Activated CD8-positive, alpha-beta T cell treated with anti-CD3 and anti-CD28 coated beads for 36 hours (primary cell): Measurements from ENCODE around the gene RFX8. TPM values are rescaled to one million over a fixed set of nuclear protein-coding genes. Genes with fewer than 3 reads are reported as not detected.

ENCODE experiments used
- ATAC-seq: fragments of 200-7000 bp; cut with Tn5 transposase; one replicate; pipeline ENCODE4 v1.10.0; 2021; ENCODE audit warnings: mild to moderate bottlenecking, moderate library complexity
- CTCF ChIA-PET: fragments of 350-600 bp; sonication (Branson Sonifier 250); formaldehyde crosslinking; loops from one replicate; lab custom pipeline; 2021; ENCODE audit warnings: antibody characterized with exemption; lab: Charles Lee
- POLR2A ChIA-PET: fragments of 350-600 bp; sonication (Branson Sonifier 250); formaldehyde crosslinking; loops from one replicate; lab custom pipeline; 2021; ENCODE audit warnings: antibody characterized with exemption; lab: Charles Lee
- DNase-seq: peaks from one replicate; pipeline ENCODE4 v3.0.0-alpha.2; 2020
- H3K27ac Mint-ChIP-seq: one replicate; pipeline ENCODE4 v1.8.0; 2021; ENCODE audit warnings: mild to moderate bottlenecking, mixed read lengths
- H3K27me3 Mint-ChIP-seq: one replicate; pipeline ENCODE4 v1.8.0; 2021; ENCODE audit warnings: mixed read lengths
- H3K36me3 Mint-ChIP-seq: one replicate; pipeline ENCODE4 v1.8.0; 2021; ENCODE audit warnings: low read depth, mixed read lengths
- H3K4me1 Mint-ChIP-seq: one replicate; pipeline ENCODE4 v1.8.0; 2021; ENCODE audit warnings: low read depth, mixed read lengths
- H3K4me3 Mint-ChIP-seq: one replicate; pipeline ENCODE4 v1.8.0; 2021; ENCODE audit warnings: mild to moderate bottlenecking, moderate library complexity, mixed read lengths
- H3K9me3 Mint-ChIP-seq: one replicate; pipeline ENCODE4 v1.8.0; 2021; ENCODE audit warnings: mixed read lengths
- intact Hi-C: fragments of 100-400 bp; cut with micrococcal nuclease; formaldehyde crosslinking; loops from one replicate; pipeline ENCODE4 v1.10.0; 2022
- total RNA-seq, 2 experiments: library from RNA; stranded (reverse); gene quantifications; one replicate each; pipeline ENCODE4 v1.2.3, GENCODE V29; 2021
- TF ChIP-seq, protein P1 (sequence below): fragments of 200-600 bp; IDR thresholded peaks from one replicate; pipeline ENCODE4 v1.8.0; 2022; ENCODE audit warnings: antibody characterized with exemption, mild to moderate bottlenecking

RFX8 gene
- total RNA-seq, 2 experiments from 2014 or later, result 0.18 TPM; not detected in 1

GRCh38 chr2:101348883-101349282 lies 126.0 kb downstream of the RFX8 start:
- intact Hi-C loops, result no loop called here
- no peaks in the 10 kb centered on the region for H3K36me3 Mint-ChIP-seq
- H3K9me3 Mint-ChIP-seq, result no peaks in the 10 kb centered on the region
- ChIA-PET POLR2A (interaction anchor here (0.6 kb wide), 1 partner anchor 62 kb away, joined by 3 read pairs; no protein-coding TSS in a partner anchor), CTCF (interaction anchor here (0.8 to 3.4 kb wide), 4 partner anchors 9 to 70 kb away, joined by 3 to 20 read pairs (median 12); partner anchors contain the start of gene CREG2)
- H3K4me1 Mint-ChIP-seq, result peaks cover 3% of the 10 kb centered on the region
- no peaks in the 10 kb centered on the region for H3K27me3 Mint-ChIP-seq
- ATAC-seq (no peak), DNase-seq (no peak)
- H3K4me3 Mint-ChIP-seq, result no peak overlapping the region
- TF ChIP-seq, protein P1, sequence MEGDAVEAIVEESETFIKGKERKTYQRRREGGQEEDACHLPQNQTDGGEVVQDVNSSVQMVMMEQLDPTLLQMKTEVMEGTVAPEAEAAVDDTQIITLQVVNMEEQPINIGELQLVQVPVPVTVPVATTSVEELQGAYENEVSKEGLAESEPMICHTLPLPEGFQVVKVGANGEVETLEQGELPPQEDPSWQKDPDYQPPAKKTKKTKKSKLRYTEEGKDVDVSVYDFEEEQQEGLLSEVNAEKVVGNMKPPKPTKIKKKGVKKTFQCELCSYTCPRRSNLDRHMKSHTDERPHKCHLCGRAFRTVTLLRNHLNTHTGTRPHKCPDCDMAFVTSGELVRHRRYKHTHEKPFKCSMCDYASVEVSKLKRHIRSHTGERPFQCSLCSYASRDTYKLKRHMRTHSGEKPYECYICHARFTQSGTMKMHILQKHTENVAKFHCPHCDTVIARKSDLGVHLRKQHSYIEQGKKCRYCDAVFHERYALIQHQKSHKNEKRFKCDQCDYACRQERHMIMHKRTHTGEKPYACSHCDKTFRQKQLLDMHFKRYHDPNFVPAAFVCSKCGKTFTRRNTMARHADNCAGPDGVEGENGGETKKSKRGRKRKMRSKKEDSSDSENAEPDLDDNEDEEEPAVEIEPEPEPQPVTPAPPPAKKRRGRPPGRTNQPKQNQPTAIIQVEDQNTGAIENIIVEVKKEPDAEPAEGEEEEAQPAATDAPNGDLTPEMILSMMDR, result no peak
- H3K27ac Mint-ChIP-seq, result no peak overlapping the region

Other genes with a start within 250 kb of the RFX8 start
- gene CNOT11, start 222.2 kb downstream of the RFX8 start, total RNA-seq, result 10 to 100 TPM; 56.7 to 59.7 TPM
- 10 to 100 TPM; 48.7 to 53.2 TPM for gene RNF149, start 166.4 kb downstream of the RFX8 start, total RNA-seq
- gene CREG2, start 87.6 kb downstream of the RFX8 start, total RNA-seq, result not detected
- 10 to 100 TPM; 26.3 to 27.3 TPM for gene MAP4K4, start 222.6 kb upstream of the RFX8 start, total RNA-seq